ENCODE results near the gene BTG1. TPM values are rescaled to one million over a fixed set of nuclear protein-coding genes. Genes with fewer than 3 reads are reported as not detected.

Gene BTG1
- total and polyA plus RNA-seq, 2 experiments from 2014 or later = 15.5 to 36.2 TPM

DNA sequence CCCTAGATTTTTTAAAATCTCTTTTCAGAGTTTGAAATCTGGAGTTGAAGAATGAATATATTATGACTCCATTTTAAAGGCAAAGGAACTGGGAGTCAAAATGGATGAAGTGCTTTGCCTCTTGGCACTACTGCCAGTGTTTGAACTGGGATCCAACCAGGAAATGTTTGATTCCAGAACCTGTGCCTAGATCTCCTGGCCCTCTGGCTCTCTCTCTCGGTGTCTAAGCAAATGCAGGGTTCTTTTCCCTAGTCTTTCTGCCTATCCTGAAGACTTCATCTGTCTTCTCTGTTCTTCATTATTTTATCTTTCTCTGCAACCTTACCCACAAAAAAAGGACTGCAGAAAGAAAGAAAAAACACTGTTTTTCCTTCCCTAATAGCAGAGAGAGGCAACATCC, 17.0 kb downstream of the BTG1 start (continued):
- no peak for TF ChIP-seq CTCF (conservative IDR thresholded peaks at IDR 0.05; ENCODE audit: low read depth in 2 of 2)

DNA sequence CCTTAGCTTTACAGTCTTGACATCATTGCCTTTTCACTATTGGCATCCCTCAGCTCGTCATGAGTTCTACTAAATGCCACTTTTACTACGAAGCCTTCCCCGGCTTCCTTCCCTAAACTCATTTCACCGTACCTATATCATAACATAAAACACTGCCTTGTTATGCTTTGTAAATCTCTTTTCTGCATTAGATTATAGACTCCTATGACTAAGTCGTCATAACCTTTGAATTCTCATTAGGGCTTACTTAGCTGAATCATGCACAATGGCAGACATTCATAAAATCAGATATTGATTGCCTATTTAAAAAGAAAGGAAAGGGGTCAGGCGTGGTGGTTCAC, 21.0 kb downstream of the BTG1 start:
- H2AFZ ChIP-seq = no peak overlapping the region
- no peak overlapping the region for H3K4me2 ChIP-seq
- peaks cover 76% of the 10 kb centered on the region for H3K79me2 ChIP-seq (replicated peaks; ENCODE audit: insufficient read depth)
- H3F3A ChIP-seq (replicated peaks; ENCODE audit: low read depth) = no peaks in the 10 kb centered on the region
- peaks cover 14% of the 10 kb centered on the region for H3K4me1 Mint-ChIP-seq
- H3K4me3 Mint-ChIP-seq = no peak overlapping the region
- DNase-seq (ENCODE audit: low spot score) = no peak
- H3K27me3 Mint-ChIP-seq (ENCODE audit: insufficient read depth, low read depth, poor library complexity) = peaks cover 2% of the 10 kb centered on the region
- peaks cover 8% of the 10 kb centered on the region for H3K9me3 Mint-ChIP-seq
- no peak for ATAC-seq
- no peak overlapping the region for H3K4me3 ChIP-seq
- H3K36me3 Mint-ChIP-seq (ENCODE audit: low read depth) = peaks cover 37% of the 10 kb centered on the region; the same call in 2 of the 3 replicates
- peak overlapping the region; percentile 25; the same call in 1 of the 2 replicates for H3K27ac Mint-ChIP-seq
- H3K27me3 ChIP-seq (ENCODE audit: insufficient read depth) = no peaks in the 10 kb centered on the region
- peaks cover 3% of the 10 kb centered on the region; the same call in 1 of the 2 replicates for H4K20me1 ChIP-seq (replicated peaks; ENCODE audit: insufficient read depth)
- peaks cover 4% of the 10 kb centered on the region; the same call in 1 of the 2 replicates for H3K9me2 ChIP-seq (ENCODE audit: insufficient read depth)
- H3K27ac ChIP-seq (ENCODE audit: low read depth) = no peak overlapping the region
- H3K36me3 ChIP-seq (ENCODE audit: insufficient read depth) = no peaks in the 10 kb centered on the region
- H3K4me1 ChIP-seq (ENCODE audit: insufficient read depth) = peaks cover 6% of the 10 kb centered on the region
- no peak for TF ChIP-seq JUNB (IDR thresholded peaks at IDR 0.05; ENCODE audit: unreplicated experiment)
- no peak for TF ChIP-seq ZNF114 (CRISPR knock-in tag; IDR thresholded peaks at IDR 0.05)
- no peak for TF ChIP-seq EZH2 (IDR thresholded peaks at IDR 0.05; ENCODE audit: low read depth, unreplicated experiment)
- TF ChIP-seq ZNF331 (CRISPR knock-in tag; IDR thresholded peaks at IDR 0.05; ENCODE audit: low read depth) = no peak
- no peak for TF ChIP-seq STAT1 (IDR thresholded peaks at IDR 0.05; ENCODE audit: unreplicated experiment)
- no peak for TF ChIP-seq EZH2phosphoT487 (IDR thresholded peaks at IDR 0.05; ENCODE audit: unreplicated experiment)
- TF ChIP-seq CREB1 (CRISPR knock-in tag; IDR thresholded peaks at IDR 0.05; ENCODE audit: low read depth) = no peak
- no peak for TF ChIP-seq ETS1 (IDR thresholded peaks at IDR 0.05)
- TF ChIP-seq NANOG (IDR thresholded peaks at IDR 0.05; ENCODE audit: borderline replicate concordance) = no peak
- no peak for TF ChIP-seq CTCF (conservative IDR thresholded peaks at IDR 0.05; ENCODE audit: low read depth in 2 of 2)
- TF ChIP-seq, protein P1, sequence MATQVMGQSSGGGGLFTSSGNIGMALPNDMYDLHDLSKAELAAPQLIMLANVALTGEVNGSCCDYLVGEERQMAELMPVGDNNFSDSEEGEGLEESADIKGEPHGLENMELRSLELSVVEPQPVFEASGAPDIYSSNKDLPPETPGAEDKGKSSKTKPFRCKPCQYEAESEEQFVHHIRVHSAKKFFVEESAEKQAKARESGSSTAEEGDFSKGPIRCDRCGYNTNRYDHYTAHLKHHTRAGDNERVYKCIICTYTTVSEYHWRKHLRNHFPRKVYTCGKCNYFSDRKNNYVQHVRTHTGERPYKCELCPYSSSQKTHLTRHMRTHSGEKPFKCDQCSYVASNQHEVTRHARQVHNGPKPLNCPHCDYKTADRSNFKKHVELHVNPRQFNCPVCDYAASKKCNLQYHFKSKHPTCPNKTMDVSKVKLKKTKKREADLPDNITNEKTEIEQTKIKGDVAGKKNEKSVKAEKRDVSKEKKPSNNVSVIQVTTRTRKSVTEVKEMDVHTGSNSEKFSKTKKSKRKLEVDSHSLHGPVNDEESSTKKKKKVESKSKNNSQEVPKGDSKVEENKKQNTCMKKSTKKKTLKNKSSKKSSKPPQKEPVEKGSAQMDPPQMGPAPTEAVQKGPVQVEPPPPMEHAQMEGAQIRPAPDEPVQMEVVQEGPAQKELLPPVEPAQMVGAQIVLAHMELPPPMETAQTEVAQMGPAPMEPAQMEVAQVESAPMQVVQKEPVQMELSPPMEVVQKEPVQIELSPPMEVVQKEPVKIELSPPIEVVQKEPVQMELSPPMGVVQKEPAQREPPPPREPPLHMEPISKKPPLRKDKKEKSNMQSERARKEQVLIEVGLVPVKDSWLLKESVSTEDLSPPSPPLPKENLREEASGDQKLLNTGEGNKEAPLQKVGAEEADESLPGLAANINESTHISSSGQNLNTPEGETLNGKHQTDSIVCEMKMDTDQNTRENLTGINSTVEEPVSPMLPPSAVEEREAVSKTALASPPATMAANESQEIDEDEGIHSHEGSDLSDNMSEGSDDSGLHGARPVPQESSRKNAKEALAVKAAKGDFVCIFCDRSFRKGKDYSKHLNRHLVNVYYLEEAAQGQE (IDR thresholded peaks at IDR 0.05; ENCODE audit: unreplicated experiment) = no peak
- no peak for TF ChIP-seq POLR2AphosphoS5 (IDR thresholded peaks at IDR 0.05; ENCODE audit: low read depth)

Data from GM23338 (cell line).